Cerebellar cortex (tissue), 1 donor: ENCODE results near the gene RAB25.
"Not testable (repeated sequence)": the region's sequence is repeated elsewhere in the genome, so short reads cannot be mapped to it uniquely, and the experiment has no call there.

Experiments used
- DNase-seq: peaks from one replicate; pipeline ENCODE4 v3.0.0-alpha.2; 2015; ENCODE audit warnings: low spot score

Gene RAB25

GRCh38 chr1:156060937-156061636 lies at the start of gene RAB25:
Gene RAB25 (plus strand): TSS chr1:156061160. CDS start chr1:156061401, 241 bp downstream.
- no peak for DNase-seq

GRCh38 chr1:156012051-156012817 lies 48.7 kb upstream of the RAB25 start:
- no peak for DNase-seq

DNA sequence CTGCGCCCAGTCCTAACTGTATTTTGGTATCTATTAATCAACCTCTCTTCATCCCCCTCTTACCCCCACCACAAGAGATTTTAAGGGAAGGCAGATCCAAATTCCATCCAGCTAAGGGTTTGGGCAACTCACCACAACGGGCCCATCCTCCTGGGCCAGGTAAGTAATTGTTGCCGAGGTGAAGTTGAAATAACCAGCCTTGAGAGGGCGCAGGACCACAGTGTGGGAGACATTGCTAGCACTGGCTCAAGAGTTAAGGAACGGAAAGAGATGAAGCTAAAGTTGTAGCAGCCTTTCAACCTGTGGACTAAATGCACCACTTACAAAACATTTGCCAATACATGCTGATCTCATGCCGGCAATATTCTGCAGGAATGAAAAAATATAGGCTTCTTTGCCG lies 46.1 kb upstream of the RAB25 start:
- no peak for DNase-seq

- no peak for DNase-seq
These were observed 41.0 kb upstream of the RAB25 start for GRCh38 chr1:156019946-156020292.

DNA sequence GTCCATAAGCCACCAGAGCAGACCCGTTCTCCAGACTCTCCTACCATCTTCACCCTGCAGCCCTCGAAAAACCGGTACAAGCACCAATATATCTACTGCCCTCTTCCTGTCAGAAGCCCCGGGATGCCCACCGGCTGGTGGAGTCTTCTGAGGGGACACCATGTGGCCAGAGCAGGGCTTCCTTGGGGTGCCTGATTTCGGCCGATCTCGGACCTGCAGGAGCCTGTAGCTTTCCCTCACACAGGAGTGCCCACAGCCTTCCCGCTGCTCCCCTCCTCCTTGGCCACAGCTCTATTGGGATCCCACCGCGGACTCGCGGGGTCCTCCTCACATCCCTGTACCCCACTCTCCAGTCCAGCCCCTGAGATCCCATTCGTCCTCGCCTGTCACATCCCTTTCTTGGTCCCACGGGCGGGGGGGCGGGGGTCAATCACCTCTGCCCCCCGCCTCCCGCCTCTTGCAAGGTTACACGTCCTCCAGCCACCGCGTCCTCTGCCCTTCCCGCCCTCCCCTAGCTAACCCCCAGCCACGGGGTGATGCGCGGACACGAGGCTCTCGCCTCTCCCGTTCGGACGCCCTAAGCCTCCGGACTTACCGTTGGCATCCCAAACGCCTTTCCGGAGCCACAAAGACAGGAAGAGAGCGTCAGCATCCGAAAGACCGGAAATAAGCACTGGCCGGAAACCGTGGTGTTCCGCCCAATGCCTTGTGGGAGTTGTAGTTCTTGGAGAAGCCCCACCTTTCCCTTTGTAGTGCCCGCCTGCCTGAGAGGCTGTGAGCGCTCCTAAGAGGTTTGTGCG lies 40.5 kb upstream of the RAB25 start, which contains the start of gene SSR2:
TSS of gene SSR2 (minus strand) at position 659 of the 800 bp plus-strand sequence. CDS start 784 bp downstream, outside the sequence.
- peak; percentile 98 for DNase-seq

- DNase-seq = no peak
These were observed 39.9 kb upstream of the RAB25 start for GRCh38 chr1:156021093-156021428.

- no peak for DNase-seq
These were observed 39.0 kb upstream of the RAB25 start for GRCh38 chr1:156021954-156022353.

DNA sequence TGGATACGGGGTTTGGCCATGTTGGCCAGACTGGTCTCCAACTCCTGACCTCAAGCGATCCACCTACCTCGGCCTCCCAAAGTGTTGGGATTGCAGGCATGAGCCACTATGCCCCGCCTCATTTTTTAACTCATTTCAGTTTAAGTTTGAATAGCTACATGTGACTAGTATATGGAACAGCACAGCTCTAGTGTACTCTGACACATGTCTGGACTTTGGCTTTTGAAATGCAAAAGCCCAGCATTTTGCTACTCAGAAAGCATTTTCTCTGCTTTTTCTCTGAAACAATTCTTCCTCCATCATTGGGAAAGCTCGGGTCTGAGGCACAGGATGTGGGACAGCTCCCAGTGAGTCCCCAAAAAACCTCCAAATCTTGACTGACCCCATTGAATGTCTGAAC lies 36.2 kb upstream of the RAB25 start:
- no peak for DNase-seq

GRCh38 chr1:156025876-156026275 lies 35.1 kb upstream of the RAB25 start:
- DNase-seq = peak; percentile 52

GRCh38 chr1:156026588-156026987 lies 34.4 kb upstream of the RAB25 start:
- DNase-seq = no peak

GRCh38 chr1:156033011-156033410 lies 27.9 kb upstream of the RAB25 start:
- peak; percentile 28 for DNase-seq

- DNase-seq = not testable (repeated sequence)
These were observed 26.0 kb upstream of the RAB25 start for GRCh38 chr1:156034991-156035390.

DNA sequence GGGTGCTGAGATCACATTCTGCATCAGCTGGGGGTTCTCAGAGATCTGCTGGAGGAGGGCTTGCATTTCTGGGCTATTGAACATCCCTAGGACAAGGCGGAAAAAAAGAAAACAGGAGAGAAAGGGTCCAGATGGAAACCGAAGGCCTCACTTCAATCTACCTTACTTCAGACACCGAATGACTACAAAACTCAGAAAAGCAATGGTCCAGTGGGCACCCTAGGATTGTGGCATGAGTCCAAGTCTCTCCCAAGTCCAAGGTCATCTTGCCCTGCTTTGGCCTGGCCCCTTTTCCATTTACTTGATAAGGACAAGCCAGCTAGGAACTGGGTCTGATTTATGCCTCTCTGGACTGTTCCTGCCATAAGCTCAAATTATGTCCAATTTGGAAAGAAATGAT lies 18.1 kb upstream of the RAB25 start:
- DNase-seq = no peak

- DNase-seq = no peak
These were observed 15.9 kb upstream of the RAB25 start for GRCh38 chr1:156045076-156045475.

DNA sequence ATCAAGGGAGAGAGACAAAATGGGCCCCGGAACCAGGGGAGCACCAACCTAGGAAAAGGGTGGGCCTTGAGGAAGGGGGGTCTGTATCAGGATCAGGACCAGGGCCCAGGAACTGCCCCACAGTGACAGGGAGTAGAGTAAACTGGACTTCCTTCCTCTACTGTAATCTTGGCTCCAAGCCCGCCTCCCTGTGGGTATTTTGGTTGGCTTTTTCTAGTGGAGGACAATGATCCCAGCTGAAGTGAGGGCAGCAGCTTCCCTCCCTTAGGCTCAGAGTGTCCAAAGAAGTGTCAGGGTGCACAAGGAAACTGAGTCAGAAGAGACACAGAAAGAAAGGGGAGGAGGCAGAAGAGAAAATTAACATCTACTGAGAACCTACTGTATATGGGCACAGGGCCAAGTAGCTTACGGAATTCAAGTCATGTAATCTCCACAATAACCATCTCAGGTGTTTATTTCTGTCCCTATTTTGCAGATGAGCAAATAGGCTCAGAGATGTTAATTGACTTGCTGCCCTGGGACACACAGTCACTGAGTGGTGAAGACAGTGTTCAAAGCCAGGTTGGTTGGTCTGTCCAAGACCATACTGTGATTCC lies 12.2 kb upstream of the RAB25 start:
- DNase-seq = no peak

- DNase-seq = no peak
These were observed 10.6 kb upstream of the RAB25 start for GRCh38 chr1:156050376-156050775.

DNA sequence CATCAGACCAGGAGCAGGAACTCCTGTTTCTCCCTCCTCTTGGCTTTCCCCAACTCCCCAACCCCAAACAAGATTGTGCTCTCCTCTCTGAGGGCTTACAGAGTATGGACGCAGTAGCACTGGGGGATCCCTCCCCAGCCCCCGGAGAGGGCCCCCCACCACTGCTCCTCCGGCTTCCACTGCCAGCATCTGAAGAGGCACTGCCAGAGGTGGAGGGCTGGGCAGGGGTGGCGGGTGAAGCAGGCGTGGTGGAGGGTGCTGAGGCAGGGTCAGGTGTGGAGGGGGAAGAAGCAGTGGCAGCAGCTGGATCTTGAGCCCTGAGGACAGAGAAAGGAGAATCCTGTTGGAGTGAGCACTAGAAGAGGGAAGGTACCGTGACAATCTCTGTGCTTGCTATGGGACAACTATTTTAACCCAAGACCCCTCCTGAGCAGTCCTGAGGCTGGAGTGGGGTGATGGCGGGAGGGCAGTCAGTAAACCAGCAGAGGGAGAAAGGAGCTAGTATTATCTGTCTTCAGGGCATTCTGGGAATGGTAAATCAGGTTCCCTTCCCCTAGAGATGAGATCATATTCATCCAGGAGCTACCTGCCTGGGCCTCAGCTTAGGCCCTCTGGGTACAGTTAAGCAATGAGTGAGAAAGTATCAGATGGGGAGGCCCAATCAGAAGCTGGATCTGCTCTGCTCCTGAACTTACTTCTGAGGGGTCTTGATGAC lies 9.8 kb upstream of the RAB25 start:
- DNase-seq = no peak

DNA sequence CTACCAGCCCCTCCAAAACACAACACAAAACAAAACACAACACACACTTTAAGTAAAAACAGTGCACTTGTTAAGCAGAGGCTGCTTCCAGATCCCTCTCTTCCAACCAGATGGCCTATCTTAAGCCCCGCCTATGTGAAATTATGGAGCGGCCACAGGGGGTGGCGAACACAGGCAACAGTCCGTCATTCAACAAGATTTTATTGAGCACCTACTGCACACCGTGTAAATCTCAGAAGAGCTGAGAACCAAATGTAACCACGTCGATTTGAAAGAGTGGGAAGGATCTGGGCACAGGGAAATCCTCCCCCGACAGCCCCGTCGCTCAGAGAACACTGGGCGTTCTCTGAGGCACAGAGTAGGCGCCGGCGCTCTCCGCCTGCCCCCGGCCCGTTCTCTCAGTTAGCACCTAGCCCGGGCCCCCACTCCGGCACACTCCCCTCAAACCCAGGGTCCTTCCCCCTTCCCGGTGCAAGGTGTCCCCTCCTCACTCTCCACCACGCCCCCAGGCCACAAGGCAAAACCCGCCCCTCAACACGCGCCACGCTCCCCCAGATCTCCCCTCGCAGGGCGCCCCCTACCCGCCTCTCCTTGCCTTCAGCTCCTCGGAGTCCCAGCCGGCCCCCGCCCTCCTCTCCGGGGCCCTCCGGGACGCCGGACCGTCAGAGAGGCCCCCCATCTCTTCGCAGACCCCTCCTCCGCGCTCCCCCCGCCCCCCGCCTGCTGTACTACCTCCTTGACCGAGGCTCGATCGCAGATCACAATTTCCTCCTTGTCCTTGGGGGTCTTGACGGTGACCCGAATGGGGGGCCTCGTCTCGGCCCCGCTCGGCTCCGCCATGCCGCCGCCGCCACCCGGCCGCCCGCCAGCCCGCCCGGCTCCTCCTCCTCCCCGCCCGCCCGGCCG lies 7.8 kb upstream of the RAB25 start:
- peak; percentile 62 for DNase-seq

DNA sequence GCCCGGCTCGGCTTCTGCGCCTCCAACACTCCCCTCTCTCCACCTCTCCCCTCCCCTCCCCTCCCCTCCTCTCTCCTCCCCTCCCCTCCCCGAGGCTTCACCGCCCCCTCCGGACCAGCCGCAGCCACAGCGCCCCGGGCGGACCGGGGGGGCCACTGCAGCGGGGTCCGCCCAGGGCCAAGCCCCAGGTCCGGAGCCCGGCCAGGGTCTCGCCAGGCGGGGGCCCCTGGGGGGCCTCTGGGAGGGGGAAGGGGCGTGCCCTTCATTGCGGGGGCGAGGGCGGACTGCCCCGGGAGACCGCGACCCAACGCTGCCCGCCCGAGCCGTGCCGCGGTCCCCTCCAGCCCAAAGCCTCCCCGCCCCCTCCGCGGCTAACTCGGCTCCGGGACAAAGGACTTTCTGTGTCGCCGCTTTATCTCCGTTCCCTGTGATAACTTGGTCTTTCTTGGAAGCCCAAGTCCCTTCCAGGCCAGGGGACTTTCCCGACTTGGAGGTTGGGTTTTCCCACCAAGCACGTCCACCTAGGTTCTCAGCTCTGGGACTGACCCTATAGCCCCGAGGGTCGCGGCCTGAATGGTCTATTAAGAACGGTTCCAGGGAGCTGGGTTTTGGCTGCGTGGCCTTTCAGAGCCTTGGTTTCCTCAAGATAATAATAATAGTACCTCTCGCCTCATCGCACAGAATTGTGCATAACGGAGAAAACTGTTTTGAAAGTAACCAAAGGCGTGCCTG lies 7.0 kb upstream of the RAB25 start, which contains the start of gene UBQLN4:
TSS of gene UBQLN4 (minus strand) at position 31 of the 732 bp plus-strand sequence. CDS start 97 bp downstream, outside the sequence.
- DNase-seq = peak; percentile 85
